GM13976 (cell line): ENCODE data around the gene NLRP1.

Source experiments
- DNase-seq: peaks from one replicate; pipeline ENCODE4 v3.0.0; 2012; ENCODE audit warnings: low spot score
- CTCF ChIP-seq: IDR thresholded peaks from 2 replicates; pipeline ENCODE4 v1.5.1; 2012; ENCODE audit warnings: borderline replicate concordance, mild to moderate bottlenecking; ENCODE audit not compliant: insufficient read depth; ENCODE audit errors: extremely low read depth, missing control alignments, control extremely low read depth
- in situ Hi-C: fragments of 300-500 bp; cut with MboI; formaldehyde crosslinking; loops from one replicate; pipeline ENCODE4 v1.12.0; 2022; ENCODE audit warnings: low sequenced_read_pairs, mixed read lengths, inconsistent platforms; ENCODE audit not compliant: unreplicated experiment

NLRP1 gene

GRCh38 chr17:5558815-5559785 is 25.2 kb downstream of the NLRP1 start:
- no peak for TF ChIP-seq CTCF
- no peak for DNase-seq
- in situ Hi-C loops, result no loop called here

GRCh38 chr17:5557990-5558389 is 26.3 kb downstream of the NLRP1 start:
- in situ Hi-C loops, result no loop called here
- no peak for DNase-seq
- no peak for TF ChIP-seq CTCF

- DNase-seq, result no peak
- TF ChIP-seq CTCF, result no peak
- in situ Hi-C loops, result no loop called here
Observed at GRCh38 chr17:5557485-5557884, 26.8 kb downstream of the NLRP1 start.

- DNase-seq, result no peak
- in situ Hi-C loops, result no loop called here
- no peak for TF ChIP-seq CTCF
Observed at GRCh38 chr17:5555254-5555653, 29.1 kb downstream of the NLRP1 start.

GRCh38 chr17:5553479-5553878 is 30.8 kb downstream of the NLRP1 start:
- no peak for TF ChIP-seq CTCF
- in situ Hi-C loops, result no loop called here
- no peak for DNase-seq

GRCh38 chr17:5552841-5553240 is 31.5 kb downstream of the NLRP1 start:
- in situ Hi-C loops, result no loop called here
- no peak for TF ChIP-seq CTCF
- no peak for DNase-seq
